IPS-18a (cell line): Measurements from ENCODE around the gene RNU6-1.

Experiments used
- H3K27ac ChIP-seq: one replicate; pipeline ENCODE4 v1.5.1; 2013; ENCODE audit warnings: low read length
- H3K27me3 ChIP-seq: one replicate; pipeline ENCODE4 v1.6.1; 2013; ENCODE audit warnings: mild to moderate bottlenecking, low read length; ENCODE audit not compliant: control insufficient read depth, insufficient read depth
- H3K36me3 ChIP-seq: one replicate; pipeline ENCODE4 v1.6.1; 2013; ENCODE audit warnings: low read depth, low read length; ENCODE audit not compliant: control insufficient read depth
- H3K4me1 ChIP-seq: one replicate; pipeline ENCODE4 v1.6.1; 2013; ENCODE audit warnings: low read depth, low read length; ENCODE audit not compliant: control insufficient read depth
- H3K4me3 ChIP-seq: one replicate; pipeline ENCODE4 v1.5.1; 2013; ENCODE audit warnings: low read length
- H3K9ac ChIP-seq: one replicate; pipeline ENCODE4 v1.6.1; 2013; ENCODE audit warnings: mild to moderate bottlenecking, low read length, moderate library complexity
- H3K9me3 ChIP-seq: one replicate; pipeline ENCODE4 v1.6.1; 2013; ENCODE audit warnings: low read depth, low read length; ENCODE audit not compliant: control insufficient read depth

The RNU6-1 gene

GRCh38 chr15:67855842-67856241 is 16.0 kb upstream of the RNU6-1 start:
- Histone ChIP-seq H3K4me3 (no peak overlapping the region), H3K27ac (no peak overlapping the region), H3K9ac (no peak overlapping the region), H3K36me3 (no peaks in the 10 kb centered on the region), H3K9me3 (no peaks in the 10 kb centered on the region), H3K27me3 (no peaks in the 10 kb centered on the region), H3K4me1 (peaks cover 25% of the 10 kb centered on the region)

GRCh38 chr15:67854358-67854757 is 14.5 kb upstream of the RNU6-1 start:
- Histone ChIP-seq H3K9ac (no peak overlapping the region), H3K4me3 (no peak overlapping the region), H3K36me3 (no peaks in the 10 kb centered on the region), H3K27ac (no peak overlapping the region), H3K9me3 (no peaks in the 10 kb centered on the region), H3K4me1 (peaks cover 25% of the 10 kb centered on the region), H3K27me3 (no peaks in the 10 kb centered on the region)

DNA sequence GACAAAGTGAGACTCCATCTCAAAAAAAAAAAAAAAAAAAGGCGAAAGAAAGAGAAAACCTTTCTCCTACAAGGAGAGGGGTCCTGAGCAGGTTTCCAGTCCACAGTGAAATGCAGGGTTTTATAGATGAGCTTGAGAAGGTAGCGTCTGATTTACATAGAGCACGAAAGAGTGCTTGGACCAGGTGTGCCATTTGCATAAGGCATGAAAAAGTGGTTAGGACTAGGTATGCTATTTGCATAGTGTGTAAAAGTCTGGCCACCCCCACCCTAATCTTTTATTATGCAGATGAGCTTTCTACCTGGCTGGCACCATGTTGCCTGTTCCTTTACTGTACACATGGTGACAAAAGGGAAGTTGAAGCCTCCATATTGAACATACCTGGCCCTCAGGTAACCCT is 13.6 kb upstream of the RNU6-1 start:
- H3K4me3 ChIP-seq, result no peak overlapping the region

GRCh38 chr15:67852418-67852817 is 12.6 kb upstream of the RNU6-1 start:
- no peaks in the 10 kb centered on the region for H3K27me3 ChIP-seq
- peaks cover 25% of the 10 kb centered on the region for H3K4me1 ChIP-seq
- H3K27ac ChIP-seq, result no peak overlapping the region
- H3K36me3 ChIP-seq, result no peaks in the 10 kb centered on the region
- H3K9me3 ChIP-seq, result no peaks in the 10 kb centered on the region
- H3K4me3 ChIP-seq, result no peak overlapping the region
- H3K9ac ChIP-seq, result no peak overlapping the region

More for the DNA sequence above, 13.6 kb upstream of the RNU6-1 start:
- H3K9me3 ChIP-seq, result no peaks in the 10 kb centered on the region
- H3K9ac ChIP-seq, result no peak overlapping the region
- H3K27ac ChIP-seq, result no peak overlapping the region
- no peaks in the 10 kb centered on the region for H3K27me3 ChIP-seq
- H3K36me3 ChIP-seq, result no peaks in the 10 kb centered on the region
- peaks cover 25% of the 10 kb centered on the region for H3K4me1 ChIP-seq

DNA sequence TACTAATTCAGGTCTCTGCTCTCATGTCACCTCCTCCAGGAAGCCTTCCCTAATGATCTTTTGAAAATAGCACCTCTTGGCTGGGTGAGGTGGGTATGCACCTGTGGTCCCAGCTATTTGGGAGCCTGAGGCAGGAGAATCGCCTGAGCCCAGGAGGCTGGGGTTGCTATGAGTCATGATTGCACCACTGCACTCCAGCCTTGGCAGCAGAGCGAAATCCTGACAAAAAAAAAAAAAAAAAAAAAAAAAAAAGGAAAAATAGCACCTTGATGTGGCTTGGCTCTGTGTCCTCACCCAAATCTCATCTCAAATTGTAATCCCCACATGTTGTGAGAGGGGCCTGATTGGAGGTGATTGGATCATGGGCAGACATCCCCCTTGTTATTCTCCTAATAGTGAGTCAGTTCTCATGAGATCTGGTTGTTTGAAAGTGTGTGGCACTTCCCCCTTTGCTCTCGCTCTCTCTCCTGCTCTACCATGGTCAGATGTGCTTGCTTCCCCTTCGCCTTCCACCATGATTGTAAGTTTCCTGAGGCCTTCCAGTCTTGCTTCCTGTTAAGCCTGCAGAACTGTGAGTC is 11.2 kb upstream of the RNU6-1 start:
- Histone ChIP-seq H3K27me3 (no peaks in the 10 kb centered on the region), H3K9ac (no peak overlapping the region), H3K36me3 (no peaks in the 10 kb centered on the region), H3K4me1 (peaks cover 25% of the 10 kb centered on the region), H3K27ac (no peak overlapping the region), H3K4me3 (no peak overlapping the region), H3K9me3 (no peaks in the 10 kb centered on the region)

- Histone ChIP-seq H3K9ac (no peak overlapping the region), H3K4me1 (peaks cover 20% of the 10 kb centered on the region), H3K4me3 (no peak overlapping the region), H3K9me3 (no peaks in the 10 kb centered on the region), H3K36me3 (no peaks in the 10 kb centered on the region), H3K27me3 (no peaks in the 10 kb centered on the region), H3K27ac (no peak overlapping the region)
Observed at GRCh38 chr15:67850336-67850735, 10.5 kb upstream of the RNU6-1 start.

- no peak overlapping the region for H3K4me3 ChIP-seq
- H3K27me3 ChIP-seq, result no peaks in the 10 kb centered on the region
- no peak overlapping the region for H3K9ac ChIP-seq
- H3K9me3 ChIP-seq, result no peaks in the 10 kb centered on the region
- H3K4me1 ChIP-seq, result peaks cover 20% of the 10 kb centered on the region
- H3K36me3 ChIP-seq, result no peaks in the 10 kb centered on the region
- H3K27ac ChIP-seq, result no peak overlapping the region
Observed at GRCh38 chr15:67849538-67849937, 9.7 kb upstream of the RNU6-1 start.

GRCh38 chr15:67845974-67846373 is 6.1 kb upstream of the RNU6-1 start:
- no peaks in the 10 kb centered on the region for H3K36me3 ChIP-seq
- no peaks in the 10 kb centered on the region for H3K9me3 ChIP-seq
- H3K27me3 ChIP-seq, result peaks cover 12% of the 10 kb centered on the region
- H3K27ac ChIP-seq, result no peak overlapping the region
- H3K4me1 ChIP-seq, result peaks cover 23% of the 10 kb centered on the region
- H3K9ac ChIP-seq, result no peak overlapping the region
- H3K4me3 ChIP-seq, result no peak overlapping the region

DNA sequence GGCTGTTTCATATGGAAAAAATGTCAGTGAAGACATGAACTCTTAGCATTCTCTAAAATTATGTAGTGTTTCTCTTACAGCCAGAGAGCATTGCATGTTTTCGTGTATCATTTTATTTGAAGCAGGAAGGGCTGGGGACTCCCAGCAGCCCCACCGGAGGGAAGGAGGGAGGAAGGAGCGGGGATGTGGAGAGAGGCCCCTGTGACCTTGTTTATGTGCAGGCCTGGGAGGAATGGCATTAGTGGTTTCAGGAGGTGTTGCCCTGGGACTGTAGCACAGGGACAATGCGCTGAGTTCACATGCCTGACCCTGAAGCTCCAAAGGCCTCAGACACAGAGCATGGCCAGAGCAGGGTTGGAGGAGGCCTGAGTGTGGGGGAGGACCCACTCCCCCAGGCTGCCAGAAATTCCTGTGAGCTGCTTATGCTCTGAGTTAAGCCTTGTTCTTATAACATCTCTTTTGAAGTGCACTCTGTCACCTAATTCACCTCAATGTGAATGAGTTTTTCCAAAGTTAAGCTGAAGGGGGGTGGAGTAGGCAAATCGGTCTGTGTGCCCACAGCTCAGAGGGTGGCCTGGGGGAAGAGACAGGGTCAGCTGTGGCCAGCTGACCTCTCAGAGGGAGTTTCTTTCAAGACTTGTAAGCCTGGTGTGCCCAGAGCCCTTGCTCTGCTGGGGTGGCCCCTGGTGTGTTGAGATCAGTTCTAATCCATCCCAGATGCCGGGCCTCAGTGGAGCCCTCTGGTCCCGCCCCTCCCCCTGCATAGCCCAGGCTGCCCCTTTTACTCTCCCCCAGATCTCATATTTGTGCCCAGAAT is 3.9 kb upstream of the RNU6-1 start:
- no peaks in the 10 kb centered on the region for H3K36me3 ChIP-seq
- H3K4me3 ChIP-seq, result no peak overlapping the region
- H3K27me3 ChIP-seq, result peaks cover 25% of the 10 kb centered on the region
- no peaks in the 10 kb centered on the region for H3K9me3 ChIP-seq
- H3K27ac ChIP-seq, result no peak overlapping the region
- no peak overlapping the region for H3K9ac ChIP-seq
- H3K4me1 ChIP-seq, result peaks cover 25% of the 10 kb centered on the region

- H3K27ac ChIP-seq, result no peak overlapping the region
- no peak overlapping the region for H3K9ac ChIP-seq
- peaks cover 29% of the 10 kb centered on the region for H3K4me1 ChIP-seq
- H3K4me3 ChIP-seq, result no peak overlapping the region
- peaks cover 32% of the 10 kb centered on the region for H3K27me3 ChIP-seq
- H3K36me3 ChIP-seq, result no peaks in the 10 kb centered on the region
- H3K9me3 ChIP-seq, result no peaks in the 10 kb centered on the region
Observed at GRCh38 chr15:67843092-67843501, 3.3 kb upstream of the RNU6-1 start.

- Histone ChIP-seq H3K9me3 (no peaks in the 10 kb centered on the region), H3K27ac (no peak overlapping the region), H3K27me3 (peaks cover 48% of the 10 kb centered on the region), H3K4me1 (peaks cover 33% of the 10 kb centered on the region), H3K36me3 (no peaks in the 10 kb centered on the region), H3K4me3 (peak overlapping the region; percentile 91), H3K9ac (no peak overlapping the region)
Observed at GRCh38 chr15:67841513-67841762, 1.6 kb upstream of the RNU6-1 start.
